Esophagus muscularis mucosa (tissue), 3 donors: ENCODE results near the gene ZNF692.

Experiments used
- POLR2AphosphoS5 ChIP-seq, 2 donors: sonication (generic); formaldehyde crosslinking; IDR thresholded peaks; one replicate each; pipeline ENCODE4 v1.6.1; 2017; ENCODE audit warnings: antibody characterized with exemption in 2 of 2
- TF ChIP-seq, protein P1 (sequence below), 3 experiments: fragments of 200-600 bp in 2 of 3; fragments of 450-650 bp in 1 of 3; sonication (generic) in 2 of 3; IDR thresholded peaks; one replicate each; pipeline ENCODE4 v1.5.1; 2017 to 2019; ENCODE audit warnings: antibody characterized with exemption in 3 of 3, mild to moderate bottlenecking in 2 of 3, moderate library complexity in 1 of 3

DNA sequence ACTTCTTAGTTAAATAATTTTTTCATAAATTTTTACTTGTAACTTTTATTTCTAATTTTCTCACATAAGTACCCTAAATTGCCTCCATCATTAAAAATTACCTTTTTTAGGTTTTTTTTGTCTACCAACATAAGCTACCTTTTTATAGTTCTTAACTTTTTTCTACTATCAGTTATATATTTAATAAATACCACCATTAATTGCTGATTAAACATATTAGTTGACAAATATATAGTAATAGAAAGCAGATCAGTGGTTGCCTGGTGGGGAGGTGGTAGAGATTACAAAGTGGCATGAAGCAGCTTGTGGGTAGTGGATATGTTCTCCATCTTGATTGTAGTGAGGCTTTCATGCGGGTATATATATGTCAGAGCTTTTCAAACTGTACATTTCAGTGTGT is 27.0 kb downstream of the ZNF692 start:
- TF ChIP-seq POLR2AphosphoS5 (IDR thresholded peaks at IDR 0.05), result no peak
- TF ChIP-seq, protein P1, sequence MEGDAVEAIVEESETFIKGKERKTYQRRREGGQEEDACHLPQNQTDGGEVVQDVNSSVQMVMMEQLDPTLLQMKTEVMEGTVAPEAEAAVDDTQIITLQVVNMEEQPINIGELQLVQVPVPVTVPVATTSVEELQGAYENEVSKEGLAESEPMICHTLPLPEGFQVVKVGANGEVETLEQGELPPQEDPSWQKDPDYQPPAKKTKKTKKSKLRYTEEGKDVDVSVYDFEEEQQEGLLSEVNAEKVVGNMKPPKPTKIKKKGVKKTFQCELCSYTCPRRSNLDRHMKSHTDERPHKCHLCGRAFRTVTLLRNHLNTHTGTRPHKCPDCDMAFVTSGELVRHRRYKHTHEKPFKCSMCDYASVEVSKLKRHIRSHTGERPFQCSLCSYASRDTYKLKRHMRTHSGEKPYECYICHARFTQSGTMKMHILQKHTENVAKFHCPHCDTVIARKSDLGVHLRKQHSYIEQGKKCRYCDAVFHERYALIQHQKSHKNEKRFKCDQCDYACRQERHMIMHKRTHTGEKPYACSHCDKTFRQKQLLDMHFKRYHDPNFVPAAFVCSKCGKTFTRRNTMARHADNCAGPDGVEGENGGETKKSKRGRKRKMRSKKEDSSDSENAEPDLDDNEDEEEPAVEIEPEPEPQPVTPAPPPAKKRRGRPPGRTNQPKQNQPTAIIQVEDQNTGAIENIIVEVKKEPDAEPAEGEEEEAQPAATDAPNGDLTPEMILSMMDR (IDR thresholded peaks at IDR 0.05), result no peak
